Endothelial cell of umbilical vein (primary cell): ENCODE measurements around the gene CUX1. TPM values are rescaled to one million over a fixed set of nuclear protein-coding genes. Genes with fewer than 3 reads are reported as not detected.

Source experiments
- BruUV-seq: library from RNA; stranded (reverse); fragments of 400-500 nt; replicated peaks from 2 replicates; lab custom pipeline; 2021; lab: Mats Ljungman, UMichigan
- CTCF ChIA-PET: fragments of 300-600, 350-600 bp; sonication (Branson Sonifier 250); formaldehyde crosslinking; loops from one replicate; lab custom pipeline; 2021; ENCODE audit warnings: antibody characterized with exemption, inconsistent platforms; lab: Charles Lee
- POLR2A ChIA-PET: fragments of 300-600, 350-600 bp; sonication (Branson Sonifier 250); formaldehyde crosslinking; loops from one replicate; lab custom pipeline; 2021; ENCODE audit warnings: antibody characterized with exemption, inconsistent platforms; lab: Charles Lee
- DNase-seq: peaks from one replicate; pipeline ENCODE4 v3.0.0-alpha.2; 2011; ENCODE audit warnings: low read depth, low spot score
- FAIRE-seq: peaks from 2 replicates; lab custom pipeline; 2011; peaks lifted over from hg19 to GRCh38; lab: Jason Lieb, UNC
- H2AFZ ChIP-seq: 2 replicates; pipeline ENCODE4 v1.6.0; 2012; ENCODE audit warnings: low read depth, low read length, control low read depth, inconsistent platforms
- H3K27ac ChIP-seq: 2 replicates; pipeline ENCODE4 v1.5.1; 2011; ENCODE audit warnings: low read depth, mild to moderate bottlenecking, control low read depth, low read length, moderate library complexity; ENCODE audit not compliant: insufficient read depth
- H3K27me3 ChIP-seq, 2 experiments: 2 replicates each; pipeline versions ENCODE4 v1.6.0 to v1.6.1; 2011; ENCODE audit warnings: low read length in 2 of 2, mixed read lengths in 1 of 2; ENCODE audit not compliant: control insufficient read depth in 2 of 2, insufficient read depth in 2 of 2
- H3K36me3 ChIP-seq, 2 experiments: 2 replicates in 1 of 2; 3 replicates in 1 of 2; pipeline ENCODE4 v1.5.1; 2011; ENCODE audit warnings: low read length in 2 of 2, mild to moderate bottlenecking in 1 of 2, moderate library complexity in 1 of 2; ENCODE audit not compliant: control insufficient read depth in 2 of 2, insufficient read depth in 2 of 2; ENCODE audit errors: extremely low read depth in 1 of 2
- H3K4me1 ChIP-seq: 3 replicates; pipeline ENCODE4 v1.5.1; 2011; ENCODE audit warnings: mild to moderate bottlenecking, low read length; ENCODE audit not compliant: control insufficient read depth, insufficient read depth; ENCODE audit errors: extremely low read depth
- H3K4me2 ChIP-seq: 2 replicates; pipeline ENCODE4 v1.6.1; 2011; ENCODE audit warnings: low read length, control low read depth, mixed read lengths; ENCODE audit not compliant: insufficient read depth
- H3K4me3 ChIP-seq, 3 experiments: fragments of 200-600 bp in 1 of 3; sonication (generic), shearing (Covaris generic) in 1 of 3; replicated peaks in 1 of 3; 2 replicates each; pipeline ENCODE4 v1.5.1; 2011 to 2016; ENCODE audit warnings: control low read depth in 3 of 3, low read length in 3 of 3, mild to moderate bottlenecking in 2 of 3, inconsistent platforms in 1 of 3, low read depth in 1 of 3, moderate library complexity in 1 of 3; ENCODE audit not compliant: insufficient read depth in 1 of 3
- H3K79me2 ChIP-seq: 2 replicates; pipeline ENCODE4 v1.6.0; 2012; ENCODE audit warnings: low read length, inconsistent platforms; ENCODE audit not compliant: control insufficient read depth, insufficient read depth
- H3K9ac ChIP-seq: replicated peaks from 2 replicates; pipeline ENCODE3; 2011; ENCODE audit warnings: low read length, control low read depth; ENCODE audit not compliant: insufficient read depth; ENCODE audit errors: extremely low read depth
- H3K9me1 ChIP-seq: replicated peaks from 3 replicates; pipeline ENCODE4 v1.6.0; 2011; ENCODE audit warnings: mild to moderate bottlenecking, low read length; ENCODE audit not compliant: control insufficient read depth, insufficient read depth; ENCODE audit errors: extremely low read depth
- H3K9me3 ChIP-seq: replicated peaks from 2 replicates; pipeline ENCODE4 v1.5.1; 2012; ENCODE audit warnings: low read length, inconsistent platforms; ENCODE audit not compliant: control insufficient read depth, insufficient read depth
- H4K20me1 ChIP-seq: replicated peaks from 2 replicates; pipeline ENCODE3; 2011; ENCODE audit warnings: mild to moderate bottlenecking, low read length; ENCODE audit not compliant: control insufficient read depth, insufficient read depth; ENCODE audit errors: extremely low read depth
- CTCF ChIP-seq, 2 donors: IDR thresholded peaks; 1 replicate in 1 of 2; 2 replicates in 1 of 2; pipeline ENCODE4 v1.5.1; 2011; ENCODE audit warnings: low read length in 2 of 2, mild to moderate bottlenecking in 2 of 2, moderate library complexity in 2 of 2, control low read depth in 1 of 2, inconsistent platforms in 1 of 2, low read depth in 1 of 2; ENCODE audit not compliant: insufficient read depth in 1 of 2; ENCODE audit errors: extremely low read depth in 1 of 2
- EZH2 ChIP-seq: IDR thresholded peaks from 2 replicates; pipeline ENCODE4 v1.6.1; 2012; ENCODE audit warnings: borderline replicate concordance, low read depth, mild to moderate bottlenecking, moderate library complexity, low read length, inconsistent platforms; ENCODE audit not compliant: severe bottlenecking
- FOS ChIP-seq: IDR thresholded peaks from 2 replicates; pipeline ENCODE4 v1.6.1; 2011; ENCODE audit warnings: mild to moderate bottlenecking, low read length, moderate library complexity, borderline replicate concordance; ENCODE audit not compliant: insufficient read depth
- GATA2 ChIP-seq: IDR thresholded peaks from 2 replicates; pipeline ENCODE4 v1.7.0; 2011; ENCODE audit warnings: low read depth, mild to moderate bottlenecking, moderate library complexity, mixed read lengths, low read length; ENCODE audit not compliant: insufficient read length, insufficient read depth
- JUN ChIP-seq: IDR thresholded peaks from 2 replicates; pipeline ENCODE4 v1.6.1; 2011; ENCODE audit warnings: borderline replicate concordance, low read depth; ENCODE audit not compliant: insufficient read length, insufficient read depth
- MAX ChIP-seq: IDR thresholded peaks from 2 replicates; pipeline ENCODE4 v1.6.1; 2011; ENCODE audit not compliant: insufficient read depth, insufficient read length
- MYC ChIP-seq: IDR thresholded peaks from one replicate; pipeline ENCODE4 v1.6.1; 2011; ENCODE audit warnings: mild to moderate bottlenecking, low read depth, low read length
- POLR2A ChIP-seq: IDR thresholded peaks from 2 replicates; pipeline ENCODE4 v1.6.1; 2012; ENCODE audit warnings: low read depth, mild to moderate bottlenecking, control low read depth, low read length
- POLR2AphosphoS5 ChIP-seq: IDR thresholded peaks from 2 replicates; pipeline ENCODE4 v1.6.1; 2012; ENCODE audit warnings: low read depth, mild to moderate bottlenecking, control low read depth, low read length, moderate library complexity; ENCODE audit not compliant: insufficient read depth
- dilution Hi-C: fragments of 300-500 bp; cut with MboI; formaldehyde crosslinking; loops from one replicate; pipeline ENCODE4 v1.15.0; 2019; ENCODE audit warnings: low sequenced_read_pairs; ENCODE audit not compliant: extremely low pct_ligation_motif_present
- intact Hi-C: fragments of 100-400 bp; cut with micrococcal nuclease; formaldehyde crosslinking; loops from one replicate; pipeline ENCODE4 v1.10.0; 2022
- polyA plus RNA-seq, 4 experiments: library from polyadenylated mRNA; depleted of rRNA in 3 of 4; stranded (reverse) in 3 of 4; unstranded in 1 of 4; fragments of >200 nt; gene quantifications; 2 replicates each; pipeline versions ENCODE4 v1.2.1 to v1.2.3, GENCODE V29; 2011 to 2012; ENCODE audit warnings: missing spikeins in 1 of 4
- total RNA-seq: library from RNA; stranded (reverse); gene quantifications from 2 replicates; pipeline ENCODE4 v1.2.3, GENCODE V29; 2021

CUX1 gene
- total and polyA plus RNA-seq, 2 donors (not counting 3 experiments of a cell fraction or from before 2014, with no cell fraction given): 13.8 to 49.8 TPM

GRCh38 chr7:101823096-101823495, 5.7 kb downstream of the CUX1 start:
- Histone ChIP-seq H3K9me1 (no peaks in the 10 kb centered on the region), H3K27me3 (no peaks in the 10 kb centered on the region), H3K79me2 (peaks cover 54% of the 10 kb centered on the region), H3K9me3 (no peaks in the 10 kb centered on the region), H3K4me1 (no peaks in the 10 kb centered on the region), H3K9ac (no peak overlapping the region), H3K27ac (no peak overlapping the region), H4K20me1 (peaks cover 18% of the 10 kb centered on the region), H3K4me2 (no peak overlapping the region), H2AFZ (no peak overlapping the region), H3K36me3 (no peaks in the 10 kb centered on the region), H3K4me3 (no peak overlapping the region)
- no peak for TF ChIP-seq EZH2
- no peak for TF ChIP-seq CTCF (IDR thresholded peaks at IDR 0.05; ENCODE audit: extremely low read depth in 1 of 2, insufficient read depth in 1 of 2, low read depth in 1 of 2, low read length in 2 of 2)
- no peak for TF ChIP-seq MAX
- no peak for TF ChIP-seq GATA2
- no peak for TF ChIP-seq FOS
- no peak for TF ChIP-seq POLR2A
- TF ChIP-seq JUN: no peak
- no peak for TF ChIP-seq MYC
- TF ChIP-seq POLR2AphosphoS5: no peak
- CTCF ChIA-PET: interaction anchor here (0.7 to 1.3 kb wide), 4 partner anchors 12 to 198 kb away, joined by 3 read pairs; no protein-coding TSS in a partner anchor
- intact Hi-C loops (no loop called here), dilution Hi-C loops (no loop called here)
- DNase-seq: no peak
- BruUV-seq: no TSS peak
- POLR2A ChIA-PET: no interaction called here
- FAIRE-seq: no peak
